ENCODE results near the gene PIM1.

DNA sequence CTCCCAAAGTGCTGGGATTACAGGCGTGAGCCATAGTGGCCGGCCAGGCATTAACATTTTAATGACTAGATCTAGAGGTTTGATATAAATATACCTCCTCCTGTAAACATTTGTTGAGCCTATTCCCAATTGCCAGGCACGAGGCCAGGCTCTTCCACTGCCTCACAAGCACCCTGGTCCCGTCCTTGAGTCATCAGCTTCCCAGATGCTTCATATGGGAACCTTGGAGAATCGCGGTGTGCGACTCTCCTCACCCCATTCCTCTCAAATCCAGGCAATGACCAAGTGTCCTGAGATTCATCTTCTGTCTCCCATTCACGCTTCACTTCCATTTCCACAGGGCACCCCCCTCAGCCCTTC is 35.9 kb upstream of the PIM1 start:
- no peak for TF ChIP-seq CTCF (IDR thresholded peaks at IDR 0.05)
- TF ChIP-seq POLR2A (IDR thresholded peaks at IDR 0.05): no peak
